AG10803 (cell line): ENCODE measurements around the gene CCDC70.
A peak's percentile ranks its signal among the peaks of the same experiment; 100 is the strongest.

ENCODE experiments used
- DNase-seq: peaks from one replicate; pipeline ENCODE4 v3.0.0; 2010; ENCODE audit warnings: low read depth
- H3K4me3 ChIP-seq: 2 replicates; pipeline ENCODE4 v1.5.1; 2011; ENCODE audit warnings: mild to moderate bottlenecking, low read length, control low read depth
- TF ChIP-seq, protein P1 (sequence below): conservative IDR thresholded peaks from 2 replicates; pipeline ENCODE4 v1.5.1; 2011; ENCODE audit warnings: mild to moderate bottlenecking, low read length, control low read depth, inconsistent platforms

Gene CCDC70

DNA sequence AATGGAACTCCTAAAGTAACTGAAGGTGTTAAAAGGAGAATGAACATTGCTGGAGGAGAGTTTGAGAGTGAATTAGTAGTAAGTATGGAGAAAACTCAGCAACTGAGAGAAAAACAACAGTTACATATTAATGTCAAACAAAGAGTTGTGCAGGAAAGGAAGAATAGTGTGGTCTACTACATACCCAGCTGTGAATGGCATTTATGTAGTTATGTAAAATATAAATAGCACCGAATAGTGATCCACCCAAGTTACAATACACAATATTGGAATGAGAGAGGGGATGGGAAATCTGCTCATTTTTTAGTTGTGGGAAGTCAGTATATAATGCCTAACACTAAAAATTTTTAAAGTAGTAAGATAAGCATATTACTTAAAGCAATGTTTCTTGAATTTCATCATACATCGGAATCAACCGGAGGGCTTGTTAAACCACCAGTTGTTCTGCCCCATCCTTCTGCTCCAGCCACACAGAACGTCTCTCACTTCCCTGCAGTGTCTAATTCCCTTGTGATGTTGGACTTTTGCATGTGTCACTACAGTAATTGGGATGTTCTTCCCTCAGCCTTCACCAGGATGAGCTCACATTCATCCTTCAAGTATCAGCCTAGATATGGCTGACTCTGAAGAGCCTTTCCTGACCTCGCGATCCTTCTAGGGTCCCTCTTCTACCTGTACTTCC lies 11.5 kb downstream of the CCDC70 start:
- TF ChIP-seq, protein P1, sequence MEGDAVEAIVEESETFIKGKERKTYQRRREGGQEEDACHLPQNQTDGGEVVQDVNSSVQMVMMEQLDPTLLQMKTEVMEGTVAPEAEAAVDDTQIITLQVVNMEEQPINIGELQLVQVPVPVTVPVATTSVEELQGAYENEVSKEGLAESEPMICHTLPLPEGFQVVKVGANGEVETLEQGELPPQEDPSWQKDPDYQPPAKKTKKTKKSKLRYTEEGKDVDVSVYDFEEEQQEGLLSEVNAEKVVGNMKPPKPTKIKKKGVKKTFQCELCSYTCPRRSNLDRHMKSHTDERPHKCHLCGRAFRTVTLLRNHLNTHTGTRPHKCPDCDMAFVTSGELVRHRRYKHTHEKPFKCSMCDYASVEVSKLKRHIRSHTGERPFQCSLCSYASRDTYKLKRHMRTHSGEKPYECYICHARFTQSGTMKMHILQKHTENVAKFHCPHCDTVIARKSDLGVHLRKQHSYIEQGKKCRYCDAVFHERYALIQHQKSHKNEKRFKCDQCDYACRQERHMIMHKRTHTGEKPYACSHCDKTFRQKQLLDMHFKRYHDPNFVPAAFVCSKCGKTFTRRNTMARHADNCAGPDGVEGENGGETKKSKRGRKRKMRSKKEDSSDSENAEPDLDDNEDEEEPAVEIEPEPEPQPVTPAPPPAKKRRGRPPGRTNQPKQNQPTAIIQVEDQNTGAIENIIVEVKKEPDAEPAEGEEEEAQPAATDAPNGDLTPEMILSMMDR = no peak
- no peak for DNase-seq
- no peak overlapping the region for H3K4me3 ChIP-seq

DNA sequence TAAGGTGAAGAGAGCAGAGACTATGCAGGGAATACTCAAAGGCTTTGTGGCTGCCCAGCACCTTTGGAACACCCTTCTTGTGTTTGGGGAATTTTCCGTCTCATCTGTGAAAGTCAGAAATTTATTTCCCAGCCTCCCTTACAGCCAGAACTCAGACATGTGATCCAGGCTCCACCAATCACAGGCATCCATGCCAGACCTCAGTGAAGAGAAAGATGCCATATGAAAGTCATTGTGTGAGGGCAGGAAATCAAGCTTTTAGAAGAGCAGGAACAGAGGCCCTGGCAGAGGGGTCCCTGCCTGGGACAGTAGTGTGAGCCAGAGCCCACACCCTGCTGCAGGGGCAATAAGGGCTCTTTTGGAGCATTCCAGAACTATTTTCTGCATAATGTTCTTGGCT lies 12.1 kb downstream of the CCDC70 start:
- TF ChIP-seq, protein P1 = no peak
- no peak overlapping the region for H3K4me3 ChIP-seq
- peak; percentile 12 for DNase-seq

DNA sequence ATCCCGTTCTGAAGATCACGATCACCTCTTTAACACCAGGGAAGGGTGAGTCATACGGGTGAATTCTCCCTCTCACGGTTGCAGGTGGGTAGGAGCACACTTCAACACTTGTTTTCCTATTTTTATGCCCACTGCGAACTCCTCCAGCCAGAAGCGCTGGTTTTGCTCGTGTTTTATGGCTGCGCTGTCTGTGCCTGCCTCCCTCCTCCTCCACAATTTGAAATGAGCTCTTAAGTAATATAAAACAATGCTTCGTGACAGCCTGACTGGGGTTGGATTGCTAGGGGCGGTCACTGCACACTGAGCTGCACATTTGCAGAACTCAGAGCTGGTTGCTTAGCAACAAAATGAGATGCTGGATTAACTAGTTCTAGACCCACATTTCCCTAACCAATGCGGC lies 12.9 kb downstream of the CCDC70 start:
- no peak for DNase-seq
- TF ChIP-seq, protein P1 = no peak
- no peak overlapping the region for H3K4me3 ChIP-seq

DNA sequence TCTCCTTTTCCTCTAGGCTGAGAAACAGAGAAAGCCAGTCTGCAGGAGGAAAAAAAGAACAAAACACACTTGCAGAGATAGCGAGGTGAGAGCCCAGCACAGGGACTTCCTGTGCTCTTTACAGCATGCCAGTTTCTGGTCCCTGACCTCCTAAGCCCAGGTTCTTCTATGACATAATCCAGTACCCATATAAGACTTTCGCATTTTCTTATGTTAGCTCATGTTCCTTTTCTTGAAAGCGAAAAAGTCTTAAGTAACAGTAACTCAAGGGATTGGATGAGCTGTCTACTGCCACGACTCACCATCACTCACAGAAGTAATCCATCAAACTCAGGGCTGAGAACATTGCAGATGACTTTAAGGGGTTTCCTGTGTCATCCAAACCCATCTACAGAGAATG lies 17.4 kb downstream of the CCDC70 start:
- no peak overlapping the region for H3K4me3 ChIP-seq
- TF ChIP-seq, protein P1 = no peak
- DNase-seq = no peak

DNA sequence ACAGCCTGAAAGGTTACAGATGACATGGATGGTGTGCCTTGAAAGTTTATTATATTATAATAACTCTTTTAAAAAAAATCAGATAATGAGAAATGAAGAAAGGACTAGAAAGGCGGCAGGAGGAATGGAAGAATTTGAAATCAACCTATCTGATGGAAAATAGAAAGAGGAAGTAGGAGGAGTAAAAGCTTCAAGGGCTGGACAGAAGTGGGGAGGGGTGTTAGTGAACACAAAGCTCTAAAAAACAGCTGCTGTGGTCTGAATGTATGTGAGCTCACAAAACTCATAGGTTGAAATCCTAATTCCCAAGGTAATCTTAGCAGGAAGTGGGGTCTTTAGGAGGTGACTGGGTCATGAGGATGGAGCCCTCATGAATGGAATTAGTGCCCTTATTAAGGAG lies 19.5 kb downstream of the CCDC70 start:
- DNase-seq = no peak
- TF ChIP-seq, protein P1 = no peak
- H3K4me3 ChIP-seq = no peak overlapping the region

DNA sequence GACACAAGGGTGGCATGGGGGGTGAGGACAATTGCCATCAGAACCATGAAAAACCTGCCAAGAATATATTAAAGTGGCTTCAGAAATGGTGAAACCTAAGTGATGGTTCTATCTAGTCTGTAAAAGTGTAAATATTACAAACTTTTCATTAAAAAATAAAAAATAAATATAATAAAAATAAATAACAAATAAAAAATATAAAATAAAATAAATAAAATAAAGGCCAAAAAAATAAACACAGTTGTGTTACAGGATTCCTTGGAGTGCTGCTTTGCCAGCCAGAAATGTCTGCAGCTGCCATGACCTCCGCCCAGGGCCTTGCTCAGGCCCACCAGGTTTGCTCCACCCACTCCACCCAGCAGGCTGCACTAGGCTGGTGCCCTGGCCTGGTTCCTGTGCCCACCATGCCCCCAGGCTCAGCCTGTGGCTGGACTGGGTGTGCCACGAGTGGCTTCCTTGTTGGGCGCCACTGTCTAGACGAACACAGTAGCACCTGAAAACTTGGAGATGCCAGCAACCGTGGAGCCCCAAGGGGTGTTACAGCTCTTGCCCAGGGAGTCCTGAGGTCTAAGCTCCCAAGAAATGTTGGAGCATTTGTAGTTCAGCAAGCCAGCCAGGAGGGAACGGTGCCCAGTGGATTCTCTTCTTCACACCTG lies 20.9 kb downstream of the CCDC70 start:
- TF ChIP-seq, protein P1 = no peak
- H3K4me3 ChIP-seq = no peak overlapping the region
- DNase-seq = no peak

DNA sequence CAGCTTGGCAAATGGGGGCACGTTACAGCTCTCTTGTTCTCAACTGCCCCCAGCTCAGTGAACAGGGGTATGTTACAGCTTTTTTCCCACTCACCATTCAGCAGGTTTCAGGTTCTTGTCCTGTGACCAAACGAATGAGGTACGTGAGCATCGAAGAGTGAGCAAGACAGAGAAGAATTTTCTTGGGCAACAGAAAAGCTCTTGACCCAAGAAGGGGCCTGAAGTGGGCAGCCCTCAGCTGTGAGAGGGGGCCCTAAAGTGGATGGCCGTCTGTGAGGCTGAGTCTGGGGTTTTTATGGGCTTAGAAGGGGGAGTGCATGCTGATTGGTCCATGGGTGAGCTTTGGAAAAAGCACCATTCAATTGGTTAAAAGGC lies 21.4 kb downstream of the CCDC70 start:
- TF ChIP-seq, protein P1 = no peak
- no peak overlapping the region for H3K4me3 ChIP-seq
- no peak for DNase-seq
